TTC549 (cell line): ENCODE data around the gene SKI.
"Not testable (repeated sequence)": the region's sequence is repeated elsewhere in the genome, so short reads cannot be mapped to it uniquely, and the experiment has no call there.

Source experiments
- FAIRE-seq: peaks from 2 replicates; lab custom pipeline; 2012; peaks lifted over from hg19 to GRCh38; lab: Jason Lieb, UNC

SKI gene

DNA sequence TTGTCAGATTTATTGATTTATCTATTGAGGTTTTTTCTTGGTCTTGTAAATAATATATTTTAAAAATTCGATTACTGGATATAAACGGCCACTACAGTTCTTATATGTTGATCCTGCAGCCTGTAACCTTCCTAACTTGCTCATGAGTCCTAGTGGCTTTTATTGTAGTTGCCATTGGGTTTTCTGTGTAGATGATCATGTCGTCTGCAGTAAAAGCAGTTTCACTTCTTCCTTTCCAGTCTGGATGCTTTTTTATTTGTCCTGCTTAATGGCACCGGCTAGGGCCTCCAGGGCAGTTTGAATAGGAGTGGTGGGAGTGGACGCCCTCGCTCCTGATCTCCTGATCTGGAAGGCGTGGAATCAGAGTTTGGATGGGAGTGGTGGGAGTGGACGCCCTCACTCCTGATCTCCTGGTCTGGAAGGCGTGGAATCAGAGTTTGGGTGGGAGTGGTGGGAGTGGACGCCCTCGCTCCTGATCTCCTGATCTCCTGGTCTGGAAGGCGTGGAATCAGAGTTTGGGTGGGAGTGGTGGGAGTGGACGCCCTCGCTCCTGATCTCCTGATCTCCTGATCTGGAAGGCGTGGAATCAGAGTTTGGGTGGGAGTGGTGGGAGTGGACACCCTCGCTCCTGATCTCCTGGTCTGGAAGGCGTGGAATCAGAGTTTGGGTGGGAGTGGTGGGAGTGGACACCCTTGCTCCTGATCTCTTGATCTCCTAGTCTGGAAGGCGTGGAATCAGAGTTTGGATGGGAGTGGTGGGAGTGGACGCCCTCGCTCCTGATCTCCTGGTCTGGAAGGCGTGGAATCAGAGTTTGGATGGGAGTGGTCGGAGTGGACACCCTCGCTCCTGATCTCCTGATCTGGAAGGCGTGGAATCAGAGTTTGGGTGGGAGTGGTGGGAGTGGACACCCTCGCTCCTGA is 33.6 kb downstream of the SKI start:
- FAIRE-seq: not testable (repeated sequence)

DNA sequence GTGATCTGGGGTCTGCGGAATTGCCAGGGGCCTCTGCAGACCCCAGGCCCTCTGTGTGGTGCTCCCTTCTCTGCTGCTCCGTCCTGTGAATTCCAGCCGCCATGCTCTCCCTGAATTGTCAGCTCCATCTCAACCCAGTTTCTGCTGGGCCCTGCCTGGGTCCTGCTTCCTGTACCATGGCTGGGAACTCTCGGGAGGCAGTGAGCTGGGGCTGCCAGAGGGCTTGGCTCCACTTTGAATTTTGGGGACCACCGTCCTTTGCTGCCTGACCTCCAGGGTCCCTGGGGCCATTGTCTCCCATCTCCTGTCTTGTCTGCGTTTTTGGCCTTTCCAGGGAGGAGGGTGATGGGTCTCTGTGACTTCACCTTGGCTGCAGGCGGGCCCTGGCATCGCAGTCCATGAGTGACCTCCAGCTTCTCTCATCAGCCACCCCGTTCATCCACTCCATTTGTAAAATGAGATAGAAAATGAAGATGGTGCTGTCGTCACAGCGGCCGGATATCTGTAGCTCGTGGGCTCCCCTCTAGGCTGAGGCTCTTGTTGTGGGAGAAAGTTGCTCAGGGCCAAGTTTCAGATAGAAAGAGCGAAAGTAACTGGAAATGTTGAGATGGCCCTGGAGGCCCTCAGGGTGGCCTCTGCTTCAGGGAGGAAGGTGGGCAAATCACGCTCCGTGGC is 38.3 kb downstream of the SKI start:
- no peak for FAIRE-seq

DNA sequence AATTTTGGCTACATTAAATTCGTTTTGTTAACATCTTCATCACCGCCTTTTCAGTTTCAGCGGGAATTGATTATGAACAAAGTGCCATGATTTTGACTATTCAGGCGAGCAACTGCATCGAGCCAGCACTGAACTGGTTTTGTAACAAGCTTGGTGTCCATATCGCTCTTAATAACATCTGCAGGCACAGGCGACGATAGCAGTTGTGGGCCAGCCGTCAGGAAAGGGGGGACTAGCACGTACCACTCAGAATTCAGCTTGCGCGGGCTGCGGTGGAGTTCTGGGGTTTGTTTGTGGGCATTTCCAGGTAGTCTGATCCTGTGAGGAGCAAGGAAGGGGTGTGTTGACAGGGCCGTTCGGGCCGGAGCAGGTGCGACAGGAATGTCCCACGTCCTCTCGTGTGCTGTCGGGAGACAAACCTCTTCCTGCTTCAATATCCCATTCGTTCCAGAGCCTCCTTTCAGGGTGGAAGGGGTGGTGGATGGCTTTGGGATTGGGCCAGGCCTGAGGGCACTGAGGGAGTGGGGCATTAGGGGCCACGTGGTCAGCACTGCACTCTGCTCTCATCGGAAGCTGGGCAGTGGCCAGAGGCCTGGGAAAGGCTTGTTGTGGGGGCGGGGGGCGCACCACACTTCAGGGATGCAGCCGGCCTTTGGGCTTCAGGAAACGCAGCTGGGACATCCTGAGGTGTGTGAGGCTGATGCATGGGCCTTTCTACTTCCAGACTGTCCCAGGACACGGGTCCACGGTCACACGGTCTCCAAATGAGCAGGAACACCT is 39.1 kb downstream of the SKI start:
- FAIRE-seq: no peak

DNA sequence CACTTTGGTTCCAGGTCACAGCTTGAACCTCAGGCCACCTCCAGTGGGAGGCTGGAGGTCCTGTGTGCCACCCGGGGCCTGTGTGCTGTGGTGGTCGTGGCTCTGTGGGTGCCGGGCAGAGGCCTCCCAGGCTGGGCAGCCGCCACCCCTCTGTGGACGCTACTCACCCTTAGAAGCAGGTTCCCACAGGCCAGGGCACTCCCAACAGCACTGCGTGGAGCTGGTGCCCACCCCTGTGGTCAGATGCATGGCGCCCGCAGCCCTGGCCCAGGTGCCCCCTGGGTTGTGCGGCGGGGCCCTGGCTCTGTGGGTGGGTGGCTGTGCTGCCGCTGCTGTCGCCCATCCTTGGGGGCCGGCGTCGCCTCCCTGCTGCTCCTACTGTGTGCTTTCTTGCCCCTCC is 39.7 kb downstream of the SKI start:
- FAIRE-seq: no peak

DNA sequence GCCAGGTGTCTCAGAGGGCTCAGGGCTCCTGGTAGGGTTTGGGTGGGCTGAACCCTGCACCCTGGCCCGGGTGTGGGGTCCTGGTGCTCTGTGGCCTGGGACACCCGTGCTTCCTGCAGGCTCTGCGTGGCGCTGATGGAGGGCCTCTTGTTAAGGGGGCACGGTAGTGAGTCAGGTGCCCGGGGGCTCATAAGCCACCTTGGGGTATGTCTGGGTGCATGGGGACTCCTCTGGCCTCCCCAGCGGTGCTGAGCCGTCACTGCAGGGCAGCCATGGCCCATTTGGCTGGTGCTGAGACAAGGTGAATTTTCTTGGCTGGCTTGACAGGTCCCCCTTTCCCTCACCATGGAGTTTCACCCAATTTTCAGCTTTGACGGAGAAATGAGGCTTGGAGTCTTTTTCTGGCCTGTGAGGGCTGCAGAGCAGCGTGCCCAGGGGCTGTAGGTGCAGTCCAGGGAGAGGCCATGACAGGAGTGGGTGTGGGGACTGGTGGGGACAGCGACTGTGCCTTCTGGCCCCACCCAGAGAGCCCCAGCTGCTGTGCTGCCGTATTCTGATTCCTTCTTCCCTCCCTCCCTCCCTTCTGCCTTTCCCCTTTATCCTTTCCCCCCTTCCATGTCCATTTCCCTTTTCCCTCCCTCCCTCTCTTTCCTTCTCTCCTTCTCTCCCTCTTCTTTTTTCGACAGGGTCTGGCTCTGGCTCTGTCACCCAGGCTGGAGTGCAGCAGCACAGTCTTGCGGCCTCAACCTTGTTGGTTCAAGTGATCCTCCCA is 40.4 kb downstream of the SKI start:
- no peak for FAIRE-seq

DNA sequence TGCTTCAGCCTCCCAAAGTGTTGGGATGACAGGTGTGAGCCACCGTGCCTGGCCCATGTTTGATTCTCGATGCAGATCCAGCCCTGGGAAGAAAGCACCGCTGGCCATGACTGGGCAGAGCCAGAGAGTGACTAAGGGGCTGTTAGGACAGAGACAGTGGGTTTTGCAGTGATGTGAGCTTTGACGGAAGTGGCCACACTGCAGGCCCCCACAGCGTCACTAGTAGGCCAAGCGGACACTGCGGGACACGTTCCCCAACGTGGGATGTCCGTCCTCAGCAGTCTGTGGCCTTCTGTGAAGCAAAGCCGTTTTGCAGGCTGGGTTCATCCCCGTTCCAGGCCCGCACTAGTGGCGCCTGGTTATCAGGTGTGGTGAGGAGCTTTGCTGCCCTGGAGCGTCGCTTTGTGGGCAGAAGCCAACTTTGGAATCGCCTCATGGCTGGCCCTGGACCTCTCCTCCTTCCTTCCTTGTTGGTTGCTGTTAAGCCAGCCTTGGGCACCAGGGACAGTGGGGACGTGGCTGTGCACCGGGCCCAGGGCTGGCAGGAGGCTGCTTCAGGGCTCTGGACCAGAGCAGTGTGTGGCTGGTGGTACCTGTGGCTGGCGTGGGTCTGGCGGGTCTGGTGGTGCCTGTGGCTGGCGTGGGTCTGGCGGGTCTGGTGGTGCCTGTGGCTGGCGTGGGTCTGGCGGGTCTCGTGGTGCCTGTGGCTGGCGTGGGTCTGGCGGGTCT is 41.2 kb downstream of the SKI start:
- no peak for FAIRE-seq

DNA sequence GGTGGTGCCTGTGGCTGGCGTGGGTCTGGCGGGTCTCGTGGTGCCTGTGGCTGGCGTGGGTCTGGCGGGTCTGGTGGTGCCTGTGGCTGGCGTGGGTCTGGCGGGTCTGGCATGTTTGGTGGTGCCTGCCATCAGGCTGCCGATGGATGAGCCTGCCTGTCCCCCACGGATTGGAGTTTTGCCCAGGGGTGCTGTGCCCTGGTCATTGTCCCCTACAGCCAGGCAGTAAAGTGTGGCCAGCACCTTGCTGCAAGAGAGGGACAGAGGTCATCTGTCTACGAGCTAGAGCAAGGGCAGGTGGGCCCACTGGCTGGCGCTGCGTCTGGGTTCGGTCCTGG is 41.8 kb downstream of the SKI start:
- no peak for FAIRE-seq

DNA sequence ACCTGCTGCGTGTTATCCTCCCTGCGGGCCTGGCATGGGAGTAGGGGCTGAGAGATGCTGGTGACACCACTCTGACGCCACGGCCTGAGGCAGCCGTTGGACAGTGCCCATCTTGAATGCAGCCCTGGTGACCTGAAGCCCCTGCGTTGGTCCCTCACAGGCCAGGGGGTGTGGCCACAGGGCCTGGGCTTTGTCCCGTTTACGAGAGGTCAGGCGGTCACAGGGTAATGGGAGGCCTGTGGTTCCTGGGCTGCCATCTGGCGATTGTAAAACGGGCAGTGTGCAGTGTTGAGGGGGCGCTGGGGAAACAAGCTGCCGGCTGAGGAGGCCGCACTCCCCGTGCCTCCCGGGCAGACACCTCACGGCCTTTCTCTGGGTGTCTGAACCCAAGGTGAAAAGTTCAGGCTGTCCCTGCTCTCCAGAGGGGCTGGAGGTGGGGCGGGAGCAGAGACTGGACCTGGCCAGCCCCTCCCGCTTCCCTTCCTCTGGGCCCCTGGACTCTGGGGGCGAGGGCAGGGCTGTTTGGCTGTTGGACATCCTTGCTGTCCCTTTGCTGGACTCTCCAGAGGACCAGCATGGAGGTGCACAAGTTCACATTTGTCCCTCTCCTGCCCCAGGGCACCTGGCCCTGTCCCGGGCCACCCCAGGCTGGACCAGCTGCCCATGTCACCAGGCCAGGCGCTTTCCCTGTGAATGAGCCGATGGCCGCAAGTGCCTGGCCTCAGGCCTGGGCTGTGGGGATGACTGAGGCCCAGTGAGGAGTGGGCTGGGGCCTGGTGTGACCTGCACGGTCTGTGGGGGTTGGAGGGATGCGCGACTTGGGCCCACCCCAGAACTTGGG is 42.4 kb downstream of the SKI start:
- FAIRE-seq: no peak

DNA sequence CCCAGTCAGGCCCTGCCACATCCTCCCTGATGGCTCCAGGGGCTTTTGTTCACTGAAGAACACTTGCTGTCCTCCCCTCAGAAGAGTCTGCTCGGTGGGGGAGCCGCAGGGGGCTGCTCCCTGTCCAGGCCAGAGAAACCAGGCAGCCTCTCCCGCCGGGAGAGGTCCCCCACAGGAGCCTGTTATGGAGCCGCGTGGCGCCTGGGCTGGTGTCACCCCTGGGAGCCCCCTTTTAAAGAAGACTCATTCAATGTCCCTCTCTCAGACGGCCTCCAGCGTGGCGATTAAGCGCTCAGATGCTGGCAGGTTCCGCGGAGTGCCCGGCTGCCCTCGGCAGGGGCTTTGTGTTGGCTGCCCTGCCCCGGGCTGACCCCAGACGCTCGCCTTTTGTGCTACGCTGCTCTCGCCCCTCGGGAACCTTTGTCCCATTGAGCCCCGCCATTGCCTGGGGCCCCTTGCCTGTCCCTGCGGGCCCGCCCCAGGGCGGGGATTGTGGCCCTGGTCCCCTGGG is 43.1 kb downstream of the SKI start:
- no peak for FAIRE-seq

DNA sequence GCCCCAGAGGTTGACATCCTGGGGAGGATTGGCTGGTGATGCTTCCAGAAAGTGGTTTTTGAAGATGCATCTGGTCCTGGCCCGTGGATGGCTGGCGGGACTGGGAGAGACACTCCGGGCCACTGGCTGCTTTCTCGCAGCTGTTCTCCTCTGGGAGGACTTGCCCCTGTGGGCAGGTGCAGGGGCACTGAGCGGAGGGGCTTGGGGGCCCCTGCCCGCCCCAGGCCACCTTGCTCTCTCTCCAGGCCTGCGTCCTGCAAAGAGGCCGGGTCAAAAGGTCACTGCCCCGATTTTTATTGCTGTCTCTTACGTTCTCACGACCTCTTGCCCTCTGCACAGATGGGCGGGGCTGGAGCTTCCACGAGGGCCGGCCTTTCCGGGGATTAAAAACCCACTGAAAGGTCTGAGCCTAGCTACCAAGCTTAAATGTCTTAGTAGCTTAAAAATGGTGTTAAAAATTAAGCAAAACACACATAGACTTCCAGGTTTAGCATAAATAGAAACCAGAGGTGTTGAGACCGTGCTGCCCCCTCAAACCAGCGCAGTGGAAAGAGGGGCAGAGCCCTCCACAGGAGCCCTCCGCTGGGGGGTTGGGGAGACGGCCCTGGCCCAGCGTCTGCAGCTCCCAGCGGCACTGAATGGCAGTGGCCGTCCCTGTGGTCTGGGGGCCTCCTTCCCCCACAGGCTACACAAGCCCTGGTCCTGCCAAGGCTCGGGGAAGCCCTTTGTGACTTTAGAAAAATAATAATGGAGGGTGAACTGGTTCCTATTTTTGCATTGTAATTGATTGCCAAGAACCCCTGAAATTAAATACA is 43.9 kb downstream of the SKI start:
- no peak for FAIRE-seq

DNA sequence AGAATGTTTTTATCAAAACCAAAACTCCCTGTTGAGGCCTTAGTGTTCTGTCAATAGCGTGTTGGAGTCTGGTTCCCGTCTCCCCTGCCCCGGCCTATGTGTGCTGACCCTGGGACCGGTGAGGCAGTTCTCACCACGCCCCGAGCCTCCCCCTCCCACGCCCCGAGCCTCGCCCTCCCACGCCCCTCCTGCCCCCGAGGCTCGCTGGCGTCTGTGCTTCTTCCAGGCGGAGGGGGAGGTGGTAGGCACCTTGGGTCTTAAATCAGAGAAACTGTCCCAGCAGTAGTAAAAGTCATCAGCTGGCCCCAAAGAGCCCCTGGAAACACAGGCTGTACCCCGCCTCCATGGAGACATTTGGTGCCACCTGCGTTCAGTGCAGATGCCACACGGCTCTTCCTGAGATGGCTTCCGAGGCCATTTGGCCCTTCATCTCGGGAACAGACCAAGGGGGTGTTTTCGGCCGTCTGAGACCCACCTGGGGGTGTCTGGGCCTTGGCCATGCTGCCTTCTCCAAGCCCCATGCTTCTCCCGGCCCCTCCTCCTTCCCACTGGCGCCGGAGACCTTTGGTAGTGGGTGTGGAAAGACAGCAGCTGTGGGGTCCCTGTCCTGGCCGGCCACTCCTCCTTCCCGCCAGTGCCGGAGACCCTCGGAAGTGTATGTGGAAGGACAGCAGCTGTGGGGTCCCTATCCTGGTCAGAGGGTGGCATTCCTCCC is 44.7 kb downstream of the SKI start:
- FAIRE-seq: no peak

DNA sequence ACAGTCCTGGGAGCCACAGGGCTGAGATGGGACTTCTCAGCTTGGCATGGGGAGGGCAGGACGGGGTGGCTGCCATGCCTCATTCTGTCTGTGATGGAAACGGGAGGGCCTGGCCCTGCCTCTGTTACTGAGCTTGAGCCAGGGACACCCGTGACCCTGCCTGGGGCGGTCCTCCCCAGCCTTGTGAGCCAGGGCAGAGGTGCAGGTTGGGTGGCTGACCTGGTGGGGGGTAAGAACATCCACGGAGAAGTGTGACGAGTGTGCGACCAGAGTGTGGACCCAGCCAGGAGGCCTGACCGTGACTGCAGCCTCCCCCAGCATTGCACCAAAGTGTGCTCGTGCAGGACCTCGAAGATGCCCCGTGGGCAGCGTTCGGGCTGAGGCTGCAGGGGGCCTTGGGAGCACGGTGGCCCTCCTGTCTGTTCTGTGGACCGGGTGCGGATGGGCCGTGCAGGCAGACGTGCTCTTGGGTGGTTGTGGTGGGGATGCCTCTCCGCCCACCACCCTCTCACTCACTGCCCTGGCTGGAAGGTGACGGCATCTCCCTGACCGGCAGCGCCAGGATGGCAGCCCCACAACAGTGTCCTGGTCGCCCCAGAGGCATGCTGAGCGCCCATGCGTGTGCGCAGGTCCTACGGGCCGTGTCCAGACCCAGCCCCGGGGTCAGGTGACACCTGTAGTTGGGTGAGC is 45.4 kb downstream of the SKI start:
- FAIRE-seq: no peak

DNA sequence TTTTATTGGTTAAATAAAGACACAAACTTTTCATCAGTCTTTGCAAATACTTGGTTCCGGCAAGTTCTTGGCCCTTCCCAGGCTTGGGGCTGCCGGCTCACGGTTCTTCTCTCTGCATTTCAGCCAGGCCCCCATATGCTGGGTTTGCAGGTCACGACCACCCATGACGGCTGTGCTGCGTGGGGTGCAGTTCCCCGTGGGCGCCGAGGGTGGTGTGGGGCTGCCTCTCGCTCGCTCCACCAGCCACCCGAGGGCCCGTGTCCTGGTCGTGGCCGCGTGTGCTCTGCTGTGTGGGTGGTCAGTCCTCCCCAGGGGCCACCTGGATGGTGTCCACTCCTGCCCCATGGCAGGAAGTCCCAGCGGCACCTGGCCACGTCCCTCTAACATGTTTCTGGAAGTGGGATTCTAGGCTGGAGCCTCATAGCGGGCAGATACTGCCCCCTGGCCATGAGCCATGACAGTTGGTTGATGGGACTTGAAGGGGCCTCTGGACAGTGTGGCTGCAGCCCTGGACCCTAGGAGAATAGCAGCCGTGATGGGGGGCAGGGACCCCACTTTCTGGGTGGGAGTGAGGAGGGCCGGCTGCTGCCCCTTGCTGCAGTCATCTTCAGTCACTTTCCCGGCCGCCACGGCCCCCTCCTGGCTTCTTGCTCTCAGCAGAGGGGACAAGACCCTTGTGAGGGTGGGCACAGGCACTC is 46.3 kb downstream of the SKI start:
- no peak for FAIRE-seq

DNA sequence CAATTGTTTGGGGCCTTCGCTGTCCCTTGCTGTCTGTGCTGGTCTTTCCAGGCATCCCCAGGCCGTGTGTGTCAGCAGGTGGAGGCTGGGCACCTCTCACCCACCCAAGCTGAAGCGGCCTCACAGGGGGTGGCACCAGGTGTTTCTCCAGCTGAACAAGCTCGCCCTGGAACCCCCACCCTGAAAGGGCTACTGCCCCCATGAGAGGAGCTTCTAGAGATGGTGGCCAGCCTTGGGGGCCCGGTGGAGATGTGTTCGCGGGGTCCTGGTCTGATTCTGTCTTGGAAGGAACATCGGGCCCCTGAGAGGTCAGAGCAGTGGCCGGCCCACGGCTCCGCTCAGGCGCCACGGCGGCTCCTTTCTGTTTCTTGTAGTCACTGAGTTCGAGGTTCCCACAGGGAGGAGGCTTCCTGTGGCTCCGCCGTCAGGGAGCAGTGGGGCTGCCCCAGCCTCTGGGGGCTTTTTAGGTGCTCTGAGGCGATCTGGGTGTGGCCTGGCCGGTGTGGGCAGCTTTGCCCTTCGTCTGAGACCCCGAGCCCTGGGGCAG is 46.9 kb downstream of the SKI start:
- FAIRE-seq: no peak

DNA sequence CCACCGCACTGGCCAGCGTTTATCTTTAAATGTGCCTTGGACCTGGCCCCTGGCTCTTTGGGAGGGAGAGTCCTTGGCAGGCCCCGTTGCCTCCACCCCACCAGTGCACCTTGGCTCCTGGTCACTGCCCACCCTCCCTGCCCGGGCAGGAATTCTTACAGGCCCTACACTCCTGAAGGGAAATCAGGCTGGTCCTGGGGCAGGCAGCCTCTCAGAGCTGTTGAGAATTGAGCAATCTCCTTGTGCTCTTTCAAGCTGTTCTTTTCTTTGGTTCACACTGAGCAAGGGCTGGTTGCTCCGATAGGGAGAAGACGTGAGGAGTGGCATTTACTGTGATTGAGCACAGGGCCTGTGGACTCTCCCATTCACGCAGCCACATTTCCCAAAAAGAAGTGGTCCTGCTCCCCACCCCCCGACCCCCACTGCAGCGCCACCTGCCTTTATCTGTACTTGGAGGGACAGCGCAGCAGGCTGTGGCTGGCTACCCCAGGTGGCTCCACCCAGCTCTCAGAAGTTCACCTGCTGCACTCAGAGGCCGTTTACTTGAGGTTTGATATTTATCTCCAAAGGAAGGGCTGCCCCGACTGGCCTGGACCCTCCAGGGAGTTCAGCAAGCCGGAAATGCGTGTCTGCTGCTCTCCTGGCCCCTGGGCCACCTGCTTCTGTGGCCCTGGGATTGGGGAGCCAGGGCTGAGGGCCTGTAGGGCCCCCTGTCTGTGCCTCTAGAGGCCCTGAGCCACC is 47.8 kb downstream of the SKI start:
- no peak for FAIRE-seq

DNA sequence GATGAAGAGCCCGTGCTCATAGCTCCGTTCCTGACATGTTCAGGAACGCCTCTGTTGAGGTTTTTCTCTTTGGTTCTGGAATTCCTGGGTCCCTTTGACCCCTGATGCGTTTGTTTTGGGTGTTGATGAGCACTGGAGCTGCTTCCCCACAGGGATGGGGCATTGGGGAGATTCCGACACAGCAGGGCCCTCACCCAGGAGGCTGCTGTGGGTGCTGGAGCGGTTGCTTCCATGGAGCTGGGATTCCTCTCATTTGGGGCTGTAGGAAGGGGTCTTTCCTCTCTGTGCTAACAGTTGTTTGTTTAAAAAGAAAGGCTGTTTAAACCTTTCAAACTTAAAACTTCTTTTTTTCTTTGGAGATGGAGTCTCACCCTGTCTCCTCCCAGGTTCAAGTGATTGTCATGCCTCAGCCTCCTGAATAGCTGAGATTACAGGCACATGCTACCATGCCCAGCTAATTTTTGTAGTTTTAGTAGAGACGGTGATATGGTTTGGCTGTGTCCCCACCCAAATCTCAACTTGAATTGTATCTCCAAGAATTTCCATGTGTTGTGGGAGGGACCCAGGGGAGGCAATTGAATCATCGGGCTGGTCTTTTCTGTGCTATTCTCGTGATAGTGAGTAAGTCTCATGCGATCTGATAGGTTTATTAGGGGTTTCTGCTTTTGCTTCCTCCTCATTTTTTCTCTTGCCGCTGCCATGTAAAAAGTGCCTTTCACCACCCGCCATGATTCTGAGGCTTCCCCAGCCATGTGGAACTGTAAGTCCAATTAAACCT is 48.9 kb downstream of the SKI start:
- FAIRE-seq: no peak
